Astrocyte of the spinal cord (primary cell): ENCODE results near the gene ACAP3.

ENCODE experiments used
- DNase-seq: peaks from one replicate; pipeline ENCODE4 v3.0.0; 2011; ENCODE audit warnings: low read depth, low spot score
- H3K4me3 ChIP-seq: 2 replicates; pipeline ENCODE4 v1.5.1; 2011; ENCODE audit warnings: low read depth, mild to moderate bottlenecking, low read length, moderate library complexity
- CTCF ChIP-seq: IDR thresholded peaks from 2 replicates; pipeline ENCODE4 v1.5.1; 2012; ENCODE audit warnings: low read depth, mild to moderate bottlenecking, low read length, inconsistent platforms
- in situ Hi-C: cut with HindIII; loops from 2 replicates; pipeline ENCODE4 v1.10.0; 2017; ENCODE audit warnings: low sequenced_read_pairs

The ACAP3 gene

DNA sequence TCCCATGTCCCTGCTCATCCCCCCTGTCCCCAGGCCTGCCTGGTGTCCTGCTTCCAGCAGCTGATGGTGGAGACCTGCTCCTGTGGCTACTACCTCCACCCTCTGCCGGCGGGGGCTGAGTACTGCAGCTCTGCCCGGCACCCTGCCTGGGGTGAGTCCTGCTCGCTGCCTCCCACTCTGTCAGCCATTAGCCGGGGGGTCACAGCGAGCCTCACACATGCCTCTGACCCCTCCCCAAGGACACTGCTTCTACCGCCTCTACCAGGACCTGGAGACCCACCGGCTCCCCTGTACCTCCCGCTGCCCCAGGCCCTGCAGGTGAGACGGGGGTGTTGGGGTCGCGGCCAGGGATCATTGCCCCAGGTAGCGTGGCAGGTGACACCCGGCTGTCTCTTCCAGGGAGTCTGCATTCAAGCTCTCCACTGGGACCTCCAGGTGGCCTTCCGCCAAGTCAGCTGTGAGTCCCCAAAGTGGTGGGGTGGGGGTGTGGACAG lies 17.4 kb downstream of the ACAP3 start:
- in situ Hi-C loops, result no loop called here
- peak; percentile 45 for DNase-seq
- H3K4me3 ChIP-seq, result no peak overlapping the region
- TF ChIP-seq CTCF, result peak; percentile 85

DNA sequence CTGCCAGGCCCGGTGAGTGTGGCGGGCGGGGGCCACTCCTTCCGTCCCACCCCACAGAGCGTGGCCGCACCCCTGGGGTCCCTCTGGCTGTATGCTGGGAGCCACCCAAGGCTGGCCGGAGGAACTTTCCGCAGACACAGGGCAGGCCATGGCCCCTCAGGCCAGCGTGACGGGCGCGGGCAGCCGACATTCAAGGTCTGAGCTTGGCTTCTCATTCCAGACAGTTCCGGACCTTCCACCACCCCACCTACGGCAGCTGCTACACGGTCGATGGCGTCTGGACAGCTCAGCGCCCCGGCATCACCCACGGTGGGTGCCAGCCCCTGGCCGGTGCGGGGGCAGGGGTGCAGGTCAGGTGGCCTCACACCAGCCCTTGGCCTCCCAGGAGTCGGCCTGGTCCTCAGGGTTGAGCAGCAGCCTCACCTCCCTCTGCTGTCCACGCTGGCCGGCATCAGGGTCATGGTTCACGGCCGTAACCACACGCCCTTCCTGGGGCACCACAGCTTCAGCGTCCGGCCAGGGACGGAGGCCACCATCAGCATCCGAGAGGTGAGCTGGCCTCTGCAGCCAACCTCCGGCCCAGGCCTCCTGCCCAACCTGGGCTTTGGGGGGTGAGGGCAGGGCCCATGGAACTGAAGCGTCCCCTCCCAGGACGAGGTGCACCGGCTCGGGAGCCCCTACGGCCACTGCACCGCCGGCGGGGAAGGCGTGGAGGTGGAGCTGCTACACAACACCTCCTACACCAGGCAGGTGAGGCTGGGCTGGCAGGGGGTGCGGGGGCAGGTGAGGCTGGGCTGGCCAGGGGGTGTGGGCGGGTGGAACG lies 20.2 kb downstream of the ACAP3 start:
- in situ Hi-C loops, result no loop called here
- H3K4me3 ChIP-seq, result no peak overlapping the region
- no peak for DNase-seq
- no peak for TF ChIP-seq CTCF

DNA sequence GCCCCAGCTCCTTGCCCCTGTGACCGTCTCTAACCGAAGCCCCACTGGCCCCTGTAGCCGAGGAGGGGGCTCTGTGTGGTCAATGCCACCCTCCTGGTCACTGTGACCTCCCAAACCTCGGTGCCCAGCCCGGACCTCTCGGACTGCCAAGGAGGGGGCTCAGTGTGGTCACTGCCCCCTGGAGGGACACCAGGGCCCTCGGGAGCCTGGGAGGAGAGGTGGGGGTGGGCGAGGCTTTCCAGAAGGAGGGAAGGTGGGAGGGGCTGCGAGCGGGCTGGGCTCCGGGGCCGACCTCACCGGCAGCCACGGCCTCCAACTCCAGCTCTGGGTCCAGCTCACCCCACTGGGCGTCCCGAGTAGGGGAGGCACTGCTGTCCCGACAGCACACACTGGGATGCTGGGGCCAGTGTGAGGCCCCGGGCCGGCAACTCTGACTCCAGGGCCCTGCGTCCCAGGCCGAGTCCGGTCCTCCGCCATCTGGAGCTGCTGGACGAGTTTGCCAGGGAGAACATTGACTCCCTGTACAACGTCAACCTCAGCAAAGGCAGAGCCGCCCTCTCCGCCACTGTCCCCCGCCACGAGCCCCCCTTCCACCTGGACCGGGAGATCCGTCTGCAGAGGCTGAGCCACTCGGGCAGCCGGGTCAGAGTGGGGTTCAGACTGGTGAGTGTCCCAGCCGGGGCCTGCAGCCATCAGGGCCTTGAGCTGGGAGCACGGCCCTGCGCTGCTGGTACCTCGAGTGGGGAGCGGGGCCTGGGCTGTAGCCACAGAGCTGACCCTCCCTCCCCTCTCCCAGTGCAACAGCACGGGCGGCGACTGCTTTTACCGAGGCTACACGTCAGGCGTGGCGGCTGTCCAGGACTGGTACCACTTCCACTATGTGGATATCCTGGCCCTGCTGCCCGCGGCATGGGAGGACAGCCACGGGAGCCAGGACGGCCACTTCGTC lies 21.1 kb downstream of the ACAP3 start:
- in situ Hi-C loops, result no loop called here
- DNase-seq, result no peak
- H3K4me3 ChIP-seq, result no peak overlapping the region
- no peak for TF ChIP-seq CTCF

DNA sequence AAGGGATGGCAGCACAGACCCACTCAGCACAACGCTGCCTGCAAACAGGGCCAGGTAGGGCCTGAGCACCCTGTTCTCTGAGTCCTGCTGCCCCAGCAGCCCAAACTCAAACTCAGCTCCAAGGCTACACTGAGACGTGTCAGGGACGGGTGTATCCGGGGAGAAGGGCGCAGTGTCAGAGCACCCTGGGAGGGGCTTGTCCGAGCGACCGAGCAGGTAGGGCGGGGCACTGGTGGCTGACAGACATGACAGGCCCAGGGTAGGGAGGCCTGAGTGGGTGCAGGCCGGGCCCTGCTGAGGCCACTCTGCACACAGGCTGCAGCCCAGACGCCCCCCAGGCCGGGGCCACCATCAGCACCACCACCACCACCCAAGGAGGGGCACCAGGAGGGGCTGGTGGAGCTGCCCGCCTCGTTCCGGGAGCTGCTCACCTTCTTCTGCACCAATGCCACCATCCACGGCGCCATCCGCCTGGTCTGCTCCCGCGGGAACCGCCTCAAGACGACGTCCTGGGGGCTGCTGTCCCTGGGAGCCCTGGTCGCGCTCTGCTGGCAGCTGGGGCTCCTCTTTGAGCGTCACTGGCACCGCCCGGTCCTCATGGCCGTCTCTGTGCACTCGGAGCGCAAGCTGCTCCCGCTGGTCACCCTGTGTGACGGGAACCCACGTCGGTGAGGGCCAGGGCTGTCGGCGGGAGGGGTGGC lies 22.0 kb downstream of the ACAP3 start:
- in situ Hi-C loops, result no loop called here
- no peak for TF ChIP-seq CTCF
- no peak for DNase-seq
- no peak overlapping the region for H3K4me3 ChIP-seq

DNA sequence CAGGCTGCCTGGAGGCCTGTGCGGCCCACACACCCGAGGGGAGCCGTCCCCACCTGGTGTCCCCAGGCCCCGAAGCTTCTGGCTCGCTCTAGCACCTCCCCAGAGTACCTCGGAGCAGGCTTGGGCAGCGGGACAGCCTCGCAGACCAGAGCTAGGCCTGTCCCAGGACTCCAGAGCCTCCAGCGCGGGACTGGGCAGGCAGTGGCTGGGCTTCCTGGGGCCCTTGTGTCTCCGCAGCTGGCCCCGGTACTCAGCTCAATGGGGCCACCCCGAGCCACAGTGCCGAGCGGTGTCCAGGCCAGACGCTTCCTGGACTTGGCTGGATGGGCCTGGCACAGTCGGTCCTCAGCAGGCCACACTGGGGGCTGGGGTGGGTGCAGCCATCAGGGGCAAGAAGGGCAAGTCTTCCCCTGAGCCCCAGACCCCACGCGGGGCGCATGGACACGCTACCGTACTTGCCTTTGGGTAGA lies 22.6 kb downstream of the ACAP3 start:
- in situ Hi-C loops, result no loop called here
- no peak overlapping the region for H3K4me3 ChIP-seq
- TF ChIP-seq CTCF, result no peak
- DNase-seq, result no peak
